Measurements from ENCODE around the gene SLC1A3.

The SLC1A3 gene

GRCh38 chr5:36692791-36693763 lies 86.7 kb downstream of the SLC1A3 start:
- TF ChIP-seq, protein P1, sequence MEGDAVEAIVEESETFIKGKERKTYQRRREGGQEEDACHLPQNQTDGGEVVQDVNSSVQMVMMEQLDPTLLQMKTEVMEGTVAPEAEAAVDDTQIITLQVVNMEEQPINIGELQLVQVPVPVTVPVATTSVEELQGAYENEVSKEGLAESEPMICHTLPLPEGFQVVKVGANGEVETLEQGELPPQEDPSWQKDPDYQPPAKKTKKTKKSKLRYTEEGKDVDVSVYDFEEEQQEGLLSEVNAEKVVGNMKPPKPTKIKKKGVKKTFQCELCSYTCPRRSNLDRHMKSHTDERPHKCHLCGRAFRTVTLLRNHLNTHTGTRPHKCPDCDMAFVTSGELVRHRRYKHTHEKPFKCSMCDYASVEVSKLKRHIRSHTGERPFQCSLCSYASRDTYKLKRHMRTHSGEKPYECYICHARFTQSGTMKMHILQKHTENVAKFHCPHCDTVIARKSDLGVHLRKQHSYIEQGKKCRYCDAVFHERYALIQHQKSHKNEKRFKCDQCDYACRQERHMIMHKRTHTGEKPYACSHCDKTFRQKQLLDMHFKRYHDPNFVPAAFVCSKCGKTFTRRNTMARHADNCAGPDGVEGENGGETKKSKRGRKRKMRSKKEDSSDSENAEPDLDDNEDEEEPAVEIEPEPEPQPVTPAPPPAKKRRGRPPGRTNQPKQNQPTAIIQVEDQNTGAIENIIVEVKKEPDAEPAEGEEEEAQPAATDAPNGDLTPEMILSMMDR (IDR thresholded peaks at IDR 0.05; ENCODE audit: insufficient read depth, low read depth, low read length, missing control alignments) = peak; percentile 78
- DNase-seq (ENCODE audit: low read depth) = peak; percentile 82
- H3K4me3 ChIP-seq (ENCODE audit: low read depth, low read length) = peak overlapping the region; percentile 10; the same call in 1 of the 2 replicates

DNA sequence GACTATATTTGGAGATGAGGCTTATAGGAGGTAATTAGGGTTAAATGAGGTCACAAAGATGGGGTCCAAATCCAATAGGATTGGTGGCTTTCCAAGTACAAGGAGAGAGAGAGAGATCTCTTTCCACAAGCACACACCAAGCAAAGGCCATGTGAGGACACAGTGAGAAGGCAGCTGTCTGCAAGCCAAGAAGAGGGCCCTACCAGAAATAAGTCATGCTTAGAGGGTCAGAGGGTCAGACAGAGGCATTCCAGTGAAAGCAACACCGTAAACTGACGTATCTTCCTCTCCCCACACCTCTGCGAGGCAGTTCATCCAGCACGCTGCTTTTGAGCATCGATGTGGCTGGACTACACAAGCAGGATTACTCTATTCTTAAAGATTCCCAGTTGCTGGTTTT lies 87.9 kb downstream of the SLC1A3 start:
- DNase-seq (ENCODE audit: low read depth) = no peak
- TF ChIP-seq, protein P1 (IDR thresholded peaks at IDR 0.05; ENCODE audit: insufficient read depth, low read depth, low read length, missing control alignments) = no peak
- H3K4me3 ChIP-seq (ENCODE audit: low read depth, low read length) = no peak overlapping the region

DNA sequence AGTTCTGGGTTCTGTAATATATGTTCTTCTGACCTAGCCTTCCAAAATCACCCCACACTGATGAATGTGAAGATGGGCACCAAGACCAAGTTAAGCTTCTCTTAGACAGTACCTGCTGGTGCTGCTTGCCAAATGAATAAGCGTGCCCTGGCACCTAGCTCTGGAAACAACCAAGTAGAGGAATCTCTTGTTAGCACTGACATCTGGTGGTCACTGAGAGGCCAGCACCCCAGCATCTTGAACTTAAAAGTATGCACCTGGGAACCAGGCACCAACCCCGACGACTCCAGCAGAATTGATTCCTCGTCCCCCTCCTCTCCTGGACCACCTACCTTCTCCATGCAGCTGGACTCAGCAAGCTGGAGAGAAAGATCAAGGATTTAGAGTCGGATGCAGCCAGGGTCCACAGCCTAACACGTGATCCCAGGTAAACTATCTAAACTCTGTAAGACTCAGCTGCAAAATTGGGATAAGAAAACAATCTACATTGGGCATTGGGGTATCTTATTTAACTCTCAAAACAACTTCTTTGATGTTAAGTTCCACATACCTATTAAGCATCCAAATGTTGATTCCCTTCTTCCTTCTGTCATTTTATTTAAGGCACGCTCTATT lies 89.8 kb downstream of the SLC1A3 start:
- no peak overlapping the region for H3K4me3 ChIP-seq (ENCODE audit: low read depth, low read length)
- DNase-seq (ENCODE audit: low read depth) = peak; percentile 73
- TF ChIP-seq, protein P1 (IDR thresholded peaks at IDR 0.05; ENCODE audit: insufficient read depth, low read depth, low read length, missing control alignments) = peak; percentile 68

- TF ChIP-seq, protein P1 (IDR thresholded peaks at IDR 0.05; ENCODE audit: insufficient read depth, low read depth, low read length, missing control alignments) = no peak
- H3K4me3 ChIP-seq (ENCODE audit: low read depth, low read length) = no peak overlapping the region
- DNase-seq (ENCODE audit: low read depth) = no peak
These were observed 91.6 kb downstream of the SLC1A3 start for GRCh38 chr5:36698031-36698430.

- DNase-seq (ENCODE audit: low read depth) = peak; percentile 38
- H3K4me3 ChIP-seq (ENCODE audit: low read depth, low read length) = no peak overlapping the region
- TF ChIP-seq, protein P1 (IDR thresholded peaks at IDR 0.05; ENCODE audit: insufficient read depth, low read depth, low read length, missing control alignments) = no peak
These were observed 94.8 kb downstream of the SLC1A3 start for GRCh38 chr5:36701085-36701698.

- no peak overlapping the region for H3K4me3 ChIP-seq (ENCODE audit: low read depth, low read length)
- DNase-seq (ENCODE audit: low read depth) = no peak
- TF ChIP-seq, protein P1 (IDR thresholded peaks at IDR 0.05; ENCODE audit: insufficient read depth, low read depth, low read length, missing control alignments) = no peak
These were observed 96.9 kb downstream of the SLC1A3 start for GRCh38 chr5:36703245-36703860.
